ENCODE data around the gene LIPE.

The LIPE gene

GRCh38 chr19:42401365-42402303, 25.6 kb downstream of the LIPE start:
- Histone ChIP-seq H3K4me1 (ENCODE audit: insufficient read depth, low read length) (peaks cover 26% of the 10 kb centered on the region), H3K27me3 (ENCODE audit: insufficient read depth, low read length) (no peaks in the 10 kb centered on the region), H3K4me3 (ENCODE audit: low read length) (peak overlapping the region; percentile 64), H3K9me3 (ENCODE audit: low read length) (no peaks in the 10 kb centered on the region), H2AFZ (ENCODE audit: low read depth, low read length) (no peak overlapping the region), H3K36me3 (ENCODE audit: insufficient read depth, low read length) (peaks cover 23% of the 10 kb centered on the region)

- Histone ChIP-seq H2AFZ (ENCODE audit: low read depth, low read length) (no peak overlapping the region), H3K36me3 (ENCODE audit: insufficient read depth, low read length) (peaks cover 15% of the 10 kb centered on the region), H3K27me3 (ENCODE audit: insufficient read depth, low read length) (no peaks in the 10 kb centered on the region), H3K9me3 (ENCODE audit: low read length) (no peaks in the 10 kb centered on the region), H3K4me3 (ENCODE audit: low read length) (no peak overlapping the region), H3K4me1 (ENCODE audit: insufficient read depth, low read length) (peaks cover 37% of the 10 kb centered on the region)
These were observed 26.8 kb downstream of the LIPE start for GRCh38 chr19:42400404-42400803.

- no peaks in the 10 kb centered on the region for H3K9me3 ChIP-seq (ENCODE audit: low read length)
- peak overlapping the region; percentile 57 for H2AFZ ChIP-seq (ENCODE audit: low read depth, low read length)
These were observed 29.7 kb downstream of the LIPE start for GRCh38 chr19:42397263-42398166.

GRCh38 chr19:42396381-42397262, 30.6 kb downstream of the LIPE start:
- no peaks in the 10 kb centered on the region for H3K9me3 ChIP-seq (ENCODE audit: low read length)

More at GRCh38 chr19:42397263-42398166, 29.7 kb downstream of the LIPE start:
- peaks cover 39% of the 10 kb centered on the region for H3K4me1 ChIP-seq (ENCODE audit: insufficient read depth, low read length)
- H3K36me3 ChIP-seq (ENCODE audit: insufficient read depth, low read length): no peaks in the 10 kb centered on the region
- peaks cover 2% of the 10 kb centered on the region for H3K27me3 ChIP-seq (ENCODE audit: insufficient read depth, low read length)
- peak overlapping the region; percentile 64 for H3K4me3 ChIP-seq (ENCODE audit: low read length)

GRCh38 chr19:42394751-42395150, 32.4 kb downstream of the LIPE start:
- Histone ChIP-seq H3K27me3 (ENCODE audit: insufficient read depth, low read length) (peaks cover 20% of the 10 kb centered on the region), H3K4me3 (ENCODE audit: low read length) (no peak overlapping the region), H2AFZ (ENCODE audit: low read depth, low read length) (no peak overlapping the region), H3K36me3 (ENCODE audit: insufficient read depth, low read length) (no peaks in the 10 kb centered on the region), H3K9me3 (ENCODE audit: low read length) (no peaks in the 10 kb centered on the region), H3K4me1 (ENCODE audit: insufficient read depth, low read length) (peaks cover 27% of the 10 kb centered on the region)

More at GRCh38 chr19:42396381-42397262, 30.6 kb downstream of the LIPE start:
- H3K4me1 ChIP-seq (ENCODE audit: insufficient read depth, low read length): peaks cover 35% of the 10 kb centered on the region
- H3K27me3 ChIP-seq (ENCODE audit: insufficient read depth, low read length): peaks cover 8% of the 10 kb centered on the region
- peak overlapping the region; percentile 64 for H3K4me3 ChIP-seq (ENCODE audit: low read length)
- H3K36me3 ChIP-seq (ENCODE audit: insufficient read depth, low read length): no peaks in the 10 kb centered on the region
- peak overlapping the region; percentile 57 for H2AFZ ChIP-seq (ENCODE audit: low read depth, low read length)

- Histone ChIP-seq H3K9me3 (ENCODE audit: low read length) (no peaks in the 10 kb centered on the region), H3K4me3 (ENCODE audit: low read length) (no peak overlapping the region), H3K4me1 (ENCODE audit: insufficient read depth, low read length) (peaks cover 18% of the 10 kb centered on the region), H3K27me3 (ENCODE audit: insufficient read depth, low read length) (peaks cover 25% of the 10 kb centered on the region), H3K36me3 (ENCODE audit: insufficient read depth, low read length) (no peaks in the 10 kb centered on the region), H2AFZ (ENCODE audit: low read depth, low read length) (no peak overlapping the region)
These were observed 35.0 kb downstream of the LIPE start for GRCh38 chr19:42392165-42392564.

- no peak within 1 kb of the TSS for H2AFZ ChIP-seq (ENCODE audit: low read depth, low read length)
- no peak within 1 kb of the TSS for H3K4me3 ChIP-seq (ENCODE audit: low read length)
- no peaks in the 10 kb centered on the region for H3K36me3 ChIP-seq (ENCODE audit: insufficient read depth, low read length)
- no peaks in the 10 kb centered on the region for H3K9me3 ChIP-seq (ENCODE audit: low read length)
- H3K27me3 ChIP-seq (ENCODE audit: insufficient read depth, low read length): peaks cover 25% of the 10 kb centered on the region
- peaks cover 2% of the 10 kb centered on the region for H3K4me1 ChIP-seq (ENCODE audit: insufficient read depth, low read length)
These were observed 37.3 kb downstream of the LIPE start, which contains the start of gene CNFN for GRCh38 chr19:42389899-42390298. Gene CNFN, minus strand, starts transcription at chr19:42390297. Its CDS starts 1,260 bp downstream, at chr19:42389037.

- H3K4me3 ChIP-seq (ENCODE audit: low read length): no peak overlapping the region
- H3K4me1 ChIP-seq (ENCODE audit: insufficient read depth, low read length): no peaks in the 10 kb centered on the region
- no peaks in the 10 kb centered on the region for H3K36me3 ChIP-seq (ENCODE audit: insufficient read depth, low read length)
- no peak overlapping the region for H2AFZ ChIP-seq (ENCODE audit: low read depth, low read length)
- peaks cover 25% of the 10 kb centered on the region for H3K27me3 ChIP-seq (ENCODE audit: insufficient read depth, low read length)
- H3K9me3 ChIP-seq (ENCODE audit: low read length): no peaks in the 10 kb centered on the region
These were observed 38.2 kb downstream of the LIPE start for GRCh38 chr19:42388851-42389489.

- Histone ChIP-seq H3K9me3 (ENCODE audit: low read length) (no peaks in the 10 kb centered on the region), H2AFZ (ENCODE audit: low read depth, low read length) (peak overlapping the region; percentile 74), H3K36me3 (ENCODE audit: insufficient read depth, low read length) (no peaks in the 10 kb centered on the region), H3K4me3 (ENCODE audit: low read length) (peak overlapping the region; percentile 23), H3K4me1 (ENCODE audit: insufficient read depth, low read length) (no peaks in the 10 kb centered on the region), H3K27me3 (ENCODE audit: insufficient read depth, low read length) (peaks cover 21% of the 10 kb centered on the region)
These were observed 40.0 kb downstream of the LIPE start for GRCh38 chr19:42386974-42387707.

GRCh38 chr19:42380155-42380554, 47.0 kb downstream of the LIPE start:
- Histone ChIP-seq H3K9me3 (ENCODE audit: low read length) (no peaks in the 10 kb centered on the region), H2AFZ (ENCODE audit: low read depth, low read length) (no peak overlapping the region), H3K4me1 (ENCODE audit: insufficient read depth, low read length) (peaks cover 3% of the 10 kb centered on the region), H3K36me3 (ENCODE audit: insufficient read depth, low read length) (peaks cover 14% of the 10 kb centered on the region), H3K4me3 (ENCODE audit: low read length) (no peak overlapping the region), H3K27me3 (ENCODE audit: insufficient read depth, low read length) (no peaks in the 10 kb centered on the region)
